SIG-M5 (cell line): Measurements from ENCODE around the gene TIMM8B.
"Not testable (repeated sequence)": the region's sequence is repeated elsewhere in the genome, so short reads cannot be mapped to it uniquely, and the experiment has no call there.

Source experiments
- DNase-seq: peaks from one replicate; lab custom pipeline; 2025; lab: John Stamatoyannopoulos, UW

The TIMM8B gene

GRCh38 chr11:112073941-112074811, 12.4 kb downstream of the TIMM8B start, which contains the start of the genes NKAPD1 and PIH1D2:
Gene NKAPD1 (plus strand): TSS chr11:112074299. CDS start chr11:112075575, 1,276 bp downstream.
Gene PIH1D2 (minus strand): TSS chr11:112074017. CDS start chr11:112073174, 843 bp downstream.
- DNase-seq: peak; percentile 51

GRCh38 chr11:112062923-112063322, 23.6 kb downstream of the TIMM8B start:
- DNase-seq: no peak

GRCh38 chr11:112058103-112058502, 28.5 kb downstream of the TIMM8B start:
- no peak for DNase-seq

GRCh38 chr11:112057170-112057569, 29.4 kb downstream of the TIMM8B start:
- DNase-seq: no peak

GRCh38 chr11:112051768-112052167, 34.8 kb downstream of the TIMM8B start:
- DNase-seq: no peak

- DNase-seq: no peak
These were observed 35.8 kb downstream of the TIMM8B start for GRCh38 chr11:112050721-112051120.

- DNase-seq: no peak
These were observed 36.8 kb downstream of the TIMM8B start for GRCh38 chr11:112049777-112050176.

- DNase-seq: not testable (repeated sequence)
These were observed 38.3 kb downstream of the TIMM8B start for GRCh38 chr11:112048256-112048655.

- DNase-seq: not testable (repeated sequence)
These were observed 39.9 kb downstream of the TIMM8B start for GRCh38 chr11:112046647-112047046.

- no peak for DNase-seq
These were observed 41.6 kb downstream of the TIMM8B start for GRCh38 chr11:112044961-112045360.

- DNase-seq: no peak
These were observed 43.6 kb downstream of the TIMM8B start for GRCh38 chr11:112042961-112043304.

GRCh38 chr11:112042161-112042960, 44.2 kb downstream of the TIMM8B start:
- DNase-seq: no peak

GRCh38 chr11:112037527-112037926, 49.0 kb downstream of the TIMM8B start:
- DNase-seq: no peak
